Activated naive CD4-positive, alpha-beta T cell treated with anti-CD3 and anti-CD28 coated beads, Interleukin-2, amount 50 U/mL, for 16 hours (primary cell): ENCODE results near the gene RETREG3.
"Not testable (repeated sequence)": the region's sequence is repeated elsewhere in the genome, so short reads cannot be mapped to it uniquely, and the experiment has no call there.

Source experiments
- DNase-seq: peaks from one replicate; pipeline ENCODE4 v3.0.0-alpha.2; 2020

RETREG3 gene

GRCh38 chr17:42548993-42549755 lies 60.0 kb downstream of the RETREG3 start:
- no peak for DNase-seq

- DNase-seq = peak; percentile 85
Measured at GRCh38 chr17:42548070-42548837, 60.9 kb downstream of the RETREG3 start.

- no peak for DNase-seq
Measured at GRCh38 chr17:42547698-42548069, 61.5 kb downstream of the RETREG3 start.

GRCh38 chr17:42547001-42547461 lies 62.1 kb downstream of the RETREG3 start:
- no peak for DNase-seq

GRCh38 chr17:42545755-42546505 lies 63.2 kb downstream of the RETREG3 start:
- not testable (repeated sequence) for DNase-seq

GRCh38 chr17:42544874-42545283 lies 64.3 kb downstream of the RETREG3 start:
- no peak for DNase-seq

GRCh38 chr17:42543190-42544079 lies 65.7 kb downstream of the RETREG3 start:
- DNase-seq = no peak

GRCh38 chr17:42541041-42541833 lies 67.9 kb downstream of the RETREG3 start:
- no peak for DNase-seq

- DNase-seq = not testable (repeated sequence)
Measured at GRCh38 chr17:42540558-42540957, 68.6 kb downstream of the RETREG3 start.

GRCh38 chr17:42538482-42538881 lies 70.7 kb downstream of the RETREG3 start:
- no peak for DNase-seq

- no peak for DNase-seq
Measured at GRCh38 chr17:42537826-42538451, 71.2 kb downstream of the RETREG3 start.

GRCh38 chr17:42537156-42537805 lies 71.9 kb downstream of the RETREG3 start:
- no peak for DNase-seq

GRCh38 chr17:42536372-42537155 lies 72.6 kb downstream of the RETREG3 start:
- DNase-seq = peak; percentile 74

- DNase-seq = peak; percentile 84
Measured at GRCh38 chr17:42536048-42536371, 73.2 kb downstream of the RETREG3 start, which contains the start of gene NAGLU. Gene NAGLU, plus strand, starts transcription at chr17:42536241. Its CDS starts 32 bp downstream, at chr17:42536273.

- no peak for DNase-seq
Measured at GRCh38 chr17:42535155-42536047, 73.8 kb downstream of the RETREG3 start.

GRCh38 chr17:42531455-42532354 lies 77.5 kb downstream of the RETREG3 start:
- peak; percentile 58 for DNase-seq

GRCh38 chr17:42530952-42531454 lies 78.2 kb downstream of the RETREG3 start:
- no peak for DNase-seq
